BLaER1 treated with 17β-estradiol and CSF1 and Interleukin-3, amounts not matched to agents 10 nM and 100 nM (cell line): Measurements from ENCODE around the gene CFAP100.

Experiments used
- H3K27ac ChIP-seq, 11 experiments: shearing (Covaris generic); formaldehyde crosslinking; 2 replicates each; pipeline ENCODE4 v1.8.1; 2022
- H3K27me3 ChIP-seq, 11 experiments: shearing (Covaris generic); formaldehyde crosslinking; 2 replicates each; pipeline ENCODE4 v1.8.1; 2022
- H3K36me3 ChIP-seq, 11 experiments: shearing (Covaris generic); formaldehyde crosslinking; 2 replicates each; pipeline ENCODE4 v1.8.1; 2022
- H3K4me1 ChIP-seq, 10 experiments: shearing (Covaris generic); formaldehyde crosslinking; 2 replicates each; pipeline ENCODE4 v1.8.1; 2022
- H3K4me2 ChIP-seq, 11 experiments: shearing (Covaris generic); formaldehyde crosslinking; 2 replicates each; pipeline ENCODE4 v1.8.1; 2022
- H3K4me3 ChIP-seq, 10 experiments: shearing (Covaris generic); formaldehyde crosslinking; 2 replicates each; pipeline ENCODE4 v1.8.1; 2022
- H3K9ac ChIP-seq, 11 experiments: shearing (Covaris generic); formaldehyde crosslinking; 2 replicates each; pipeline ENCODE4 v1.8.1; 2022
- H3K9me3 ChIP-seq, 11 experiments: shearing (Covaris generic); formaldehyde crosslinking; replicated peaks in 1 of 11; 2 replicates each; pipeline ENCODE4 v1.8.1; 2022
- H4K20me1 ChIP-seq, 11 experiments: shearing (Covaris generic); formaldehyde crosslinking; 2 replicates each; pipeline ENCODE4 v1.8.1; 2022
- Cebpa-rat ChIP-seq, 11 experiments: shearing (Covaris generic); IDR thresholded peaks; 2 replicates each; pipeline ENCODE4 v1.8.1; 2022

CFAP100 gene

DNA sequence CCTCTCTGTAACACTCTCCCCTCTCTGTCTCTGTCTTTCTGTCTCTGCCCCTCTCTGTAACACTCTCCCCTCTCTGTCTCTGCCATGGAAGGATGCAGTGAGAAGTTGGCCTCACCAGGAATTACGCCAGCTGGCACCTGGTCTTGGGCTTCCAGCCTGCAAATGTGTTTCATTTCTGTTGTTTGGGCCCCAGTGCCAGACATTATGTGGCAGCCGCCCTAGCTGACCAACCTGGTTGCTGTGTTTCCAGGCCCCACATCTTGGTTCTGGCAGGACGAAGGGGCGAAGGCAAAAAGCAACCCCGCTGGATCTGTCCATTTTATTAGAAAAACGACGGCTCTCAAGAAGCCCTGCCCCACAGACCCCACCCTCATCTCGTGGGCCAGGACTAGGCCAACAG, 86.2 kb downstream of the CFAP100 start:
- Histone ChIP-seq H3K27me3 (no peaks in the 10 kb centered on the region), H3K36me3 (no peaks in the 10 kb centered on the region), H3K27ac (no peak overlapping the region), H4K20me1 (no peaks in the 10 kb centered on the region), H3K9me3 (no peaks in the 10 kb centered on the region), H3K9ac (no peak overlapping the region), H3K4me1 (peaks cover 4 to 23% (median 14%) of the 10 kb centered on the region in 10 experiments; a peak in 18 of 20 replicates), H3K4me2 (0 out of 22 replicates have a peak overlapping the region, but pooled peaks of 1 of the 11 experiments have one; percentile 35), H3K4me3 (no peak overlapping the region)
- TF ChIP-seq Cebpa-rat (IDR thresholded peaks at IDR 0.05): no peak

DNA sequence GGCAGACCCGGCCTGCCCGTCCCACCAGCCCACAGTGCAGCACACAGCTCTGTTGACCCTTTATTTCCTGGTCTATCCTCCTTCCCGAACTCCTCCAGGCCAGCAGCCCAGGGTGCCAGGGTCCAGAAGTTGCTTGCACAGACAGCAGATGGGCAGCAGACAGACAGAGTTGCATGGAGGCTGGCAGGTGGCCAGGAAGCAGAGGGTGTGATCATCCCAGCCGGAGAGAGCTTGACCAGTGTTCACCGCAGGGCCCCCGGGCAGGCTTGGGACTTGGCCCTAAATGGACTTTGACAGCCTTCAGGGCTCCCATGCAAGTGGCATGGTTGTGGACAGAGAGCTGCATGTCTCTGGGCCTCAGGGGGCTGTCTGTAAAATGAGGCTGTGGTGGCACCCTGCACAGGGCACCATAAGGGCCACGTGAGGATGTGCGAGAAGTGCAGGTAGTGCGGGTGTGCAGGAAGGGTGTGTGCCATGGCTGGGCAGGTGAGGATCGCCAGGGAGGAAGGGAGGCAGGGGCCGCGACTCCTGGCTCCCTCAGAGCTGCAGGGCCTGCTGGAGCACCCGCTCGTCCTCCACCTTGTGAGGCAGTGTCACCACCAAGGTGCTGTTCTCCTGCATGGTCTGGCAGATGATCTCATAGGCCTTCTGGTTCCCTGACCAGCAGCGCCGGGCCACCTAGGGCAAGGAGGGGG, 87.2 kb downstream of the CFAP100 start:
- Histone ChIP-seq H4K20me1 (no peaks in the 10 kb centered on the region), H3K4me2 (no peak overlapping the region), H3K9ac (no peak overlapping the region), H3K4me1 (peaks cover 5 to 27% (median 19%) of the 10 kb centered on the region in 10 experiments), H3K27ac (no peak overlapping the region), H3K27me3 (no peaks in the 10 kb centered on the region), H3K9me3 (no peaks in the 10 kb centered on the region), H3K36me3 (no peaks in the 10 kb centered on the region), H3K4me3 (no peak overlapping the region)
- no peak for TF ChIP-seq Cebpa-rat (IDR thresholded peaks at IDR 0.05)

DNA sequence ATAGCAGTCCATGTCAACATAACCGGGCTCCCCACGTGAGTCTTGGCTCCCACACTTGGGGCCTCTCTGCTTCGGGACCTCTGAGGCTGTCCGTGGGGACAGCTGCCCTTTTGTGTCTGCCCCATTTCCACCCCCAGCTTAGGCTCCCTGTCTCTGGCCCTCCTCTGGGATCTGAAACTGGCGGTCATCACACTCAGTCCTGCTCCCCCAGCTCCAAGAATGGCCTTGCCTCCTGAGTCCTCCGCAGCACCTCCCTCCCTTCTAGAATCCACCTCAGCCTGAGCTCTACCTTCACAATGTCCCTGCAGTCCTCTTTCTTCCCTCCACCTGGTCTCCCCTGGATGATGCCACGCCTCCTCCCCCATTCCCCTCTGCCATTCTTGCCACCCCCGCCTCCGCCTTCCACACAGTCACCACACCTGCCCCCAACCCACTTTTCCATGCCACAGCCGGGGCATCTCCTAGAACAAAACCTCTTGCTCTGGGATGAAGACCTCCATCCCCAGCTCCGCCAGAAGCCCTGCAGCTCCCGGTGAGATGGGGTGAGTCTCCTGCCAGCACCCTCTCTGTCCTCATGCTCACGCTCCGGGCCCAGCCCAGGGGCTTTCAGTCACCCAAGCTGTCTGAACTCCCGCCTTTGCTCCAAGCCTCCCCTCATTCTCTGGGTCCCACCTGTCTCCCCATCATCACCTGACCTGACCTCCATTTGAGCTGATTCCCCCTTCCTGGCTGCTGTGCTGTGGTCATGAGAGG, 88.0 kb downstream of the CFAP100 start:
- H3K27me3 ChIP-seq: no peaks in the 10 kb centered on the region

DNA sequence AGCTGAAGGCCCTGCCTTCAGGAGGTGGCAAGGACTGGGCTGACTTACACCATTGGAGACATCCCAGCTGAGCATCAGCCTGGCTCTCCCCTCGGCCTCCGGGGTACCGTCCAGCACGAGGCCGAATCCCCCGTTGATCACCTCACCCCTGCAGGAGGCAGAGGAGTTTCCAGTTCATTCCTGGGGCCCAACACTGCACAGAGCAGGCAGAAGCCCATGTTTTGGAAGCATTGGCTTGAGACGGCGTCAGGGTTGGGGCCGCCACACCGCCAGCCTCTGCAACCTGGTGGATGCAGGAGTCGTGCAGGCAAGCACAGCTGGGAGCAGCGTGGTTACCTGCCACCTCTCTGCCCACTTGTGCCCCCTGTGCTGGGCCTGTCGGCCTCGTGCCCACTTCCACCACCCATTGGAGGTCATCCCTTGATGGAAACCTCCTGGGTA, 88.6 kb downstream of the CFAP100 start:
- peaks cover 19 to 41% (median 33%) of the 10 kb centered on the region in 10 experiments for H3K4me1 ChIP-seq
- no peaks in the 10 kb centered on the region for H3K27me3 ChIP-seq
- H3K27ac ChIP-seq: no peak overlapping the region
- TF ChIP-seq Cebpa-rat (IDR thresholded peaks at IDR 0.05): no peak
- H3K4me3 ChIP-seq: no peak overlapping the region
- H3K36me3 ChIP-seq: no peaks in the 10 kb centered on the region
- H4K20me1 ChIP-seq: no peaks in the 10 kb centered on the region
- no peak overlapping the region for H3K4me2 ChIP-seq
- no peak overlapping the region for H3K9ac ChIP-seq
- H3K9me3 ChIP-seq: no peaks in the 10 kb centered on the region

More for the DNA sequence above, 88.0 kb downstream of the CFAP100 start:
- H3K4me1 ChIP-seq: peaks cover 12 to 34% (median 27%) of the 10 kb centered on the region in 10 experiments
- H3K4me3 ChIP-seq: no peak overlapping the region
- no peak for TF ChIP-seq Cebpa-rat (IDR thresholded peaks at IDR 0.05)
- H3K4me2 ChIP-seq: no peak overlapping the region
- no peaks in the 10 kb centered on the region for H3K9me3 ChIP-seq
- H3K27ac ChIP-seq: no peak overlapping the region
- H3K9ac ChIP-seq: no peak overlapping the region
- no peaks in the 10 kb centered on the region for H4K20me1 ChIP-seq
- no peaks in the 10 kb centered on the region for H3K36me3 ChIP-seq

DNA sequence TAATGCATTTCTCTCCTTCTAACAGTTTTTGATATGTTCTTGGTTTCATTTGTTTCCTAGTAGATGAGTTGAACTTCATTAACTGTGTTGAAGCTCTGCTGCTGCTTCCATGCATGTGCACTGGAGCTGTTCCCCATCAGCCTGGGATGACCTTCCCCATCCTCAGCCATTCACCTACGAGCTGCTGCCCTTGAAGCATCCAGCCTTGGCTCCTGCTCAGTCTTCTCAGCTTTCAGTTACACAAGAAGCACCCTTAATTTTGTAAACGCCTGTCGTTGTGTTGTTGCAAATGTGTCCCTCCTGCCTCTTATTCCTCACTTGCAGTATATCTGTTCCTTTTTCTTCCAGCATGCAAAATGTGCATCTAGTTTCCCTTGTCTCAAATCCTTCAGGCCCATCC, 89.4 kb downstream of the CFAP100 start:
- Histone ChIP-seq H3K4me1 (peaks cover 22 to 49% (median 41%) of the 10 kb centered on the region in 10 experiments), H3K4me3 (no peak overlapping the region), H3K9ac (no peak overlapping the region), H3K9me3 (no peaks in the 10 kb centered on the region), H3K27ac (no peak overlapping the region), H3K36me3 (no peaks in the 10 kb centered on the region), H4K20me1 (no peaks in the 10 kb centered on the region), H3K27me3 (no peaks in the 10 kb centered on the region), H3K4me2 (no peak overlapping the region)
- no peak for TF ChIP-seq Cebpa-rat (IDR thresholded peaks at IDR 0.05)

DNA sequence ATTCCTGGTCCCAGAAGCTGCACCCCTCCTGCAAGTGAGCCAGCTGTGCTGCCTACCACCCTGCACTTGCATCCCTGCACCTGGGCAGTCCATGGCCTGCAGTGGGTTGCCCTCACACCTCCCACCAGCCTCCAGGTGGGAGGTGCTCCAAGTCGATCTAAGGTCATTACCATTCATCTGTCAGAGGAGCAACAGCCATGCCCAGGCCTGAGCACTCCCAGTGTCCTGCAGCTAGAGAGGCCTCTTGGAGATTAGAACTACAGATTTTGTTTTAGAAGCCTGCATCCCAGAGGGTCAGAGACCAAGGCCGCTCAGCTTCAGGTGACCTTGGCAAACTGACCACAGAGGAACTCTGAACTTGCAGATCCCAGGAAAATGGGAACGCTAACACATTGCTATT, 90.0 kb downstream of the CFAP100 start:
- Histone ChIP-seq H3K4me2 (no peak overlapping the region), H3K27me3 (no peaks in the 10 kb centered on the region), H3K4me3 (no peak overlapping the region), H3K4me1 (peaks cover 22 to 54% (median 46%) of the 10 kb centered on the region in 10 experiments), H3K9ac (no peak overlapping the region), H3K9me3 (no peaks in the 10 kb centered on the region), H4K20me1 (no peaks in the 10 kb centered on the region), H3K27ac (no peak overlapping the region), H3K36me3 (no peaks in the 10 kb centered on the region)
- TF ChIP-seq Cebpa-rat (IDR thresholded peaks at IDR 0.05): no peak

DNA sequence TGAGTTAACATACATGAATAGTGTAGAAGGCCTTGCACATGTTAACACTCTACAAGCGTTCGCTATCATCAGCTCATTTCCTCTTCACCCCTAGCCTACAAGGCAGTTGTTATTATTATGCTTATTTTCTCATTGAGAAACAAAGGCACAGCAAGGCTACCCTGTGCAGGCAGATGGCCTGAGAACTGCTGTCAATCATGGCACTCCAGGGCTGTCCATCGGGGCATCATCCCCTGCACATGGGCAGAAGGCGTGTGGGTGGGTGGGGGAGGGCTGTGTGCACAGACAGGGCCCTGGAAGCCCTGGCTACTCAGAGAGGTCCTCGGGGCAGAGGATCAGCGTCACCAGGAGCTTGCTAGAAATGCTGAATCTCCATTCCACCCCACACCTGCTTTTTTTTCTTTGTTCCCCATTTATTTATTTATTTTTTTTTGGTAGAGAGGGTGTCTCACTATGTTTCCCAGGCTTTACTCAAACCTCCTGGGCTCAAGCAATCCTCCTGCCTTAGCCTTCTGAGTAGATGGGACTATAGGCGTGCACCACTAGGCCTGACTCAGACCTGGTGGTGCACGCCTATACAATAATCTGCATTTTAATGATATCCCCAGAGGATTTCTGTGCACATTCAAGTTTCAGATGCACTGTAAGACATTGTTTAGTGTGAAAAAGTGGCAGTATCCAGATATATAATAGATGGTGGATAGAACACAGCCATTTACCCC, 90.6 kb downstream of the CFAP100 start:
- Histone ChIP-seq H3K4me1 (peaks cover 25 to 55% (median 48%) of the 10 kb centered on the region in 10 experiments), H3K4me2 (peak overlapping the region in 5 of 11 experiments; percentile 82 to 87 (median 83); a peak in 10 of 22 replicates), H3K9me3 (no peaks in the 10 kb centered on the region), H3K27me3 (no peaks in the 10 kb centered on the region), H3K27ac (no peak overlapping the region), H3K4me3 (no peak overlapping the region), H3K9ac (no peak overlapping the region), H3K36me3 (no peaks in the 10 kb centered on the region), H4K20me1 (no peaks in the 10 kb centered on the region)
- no peak for TF ChIP-seq Cebpa-rat (IDR thresholded peaks at IDR 0.05)

DNA sequence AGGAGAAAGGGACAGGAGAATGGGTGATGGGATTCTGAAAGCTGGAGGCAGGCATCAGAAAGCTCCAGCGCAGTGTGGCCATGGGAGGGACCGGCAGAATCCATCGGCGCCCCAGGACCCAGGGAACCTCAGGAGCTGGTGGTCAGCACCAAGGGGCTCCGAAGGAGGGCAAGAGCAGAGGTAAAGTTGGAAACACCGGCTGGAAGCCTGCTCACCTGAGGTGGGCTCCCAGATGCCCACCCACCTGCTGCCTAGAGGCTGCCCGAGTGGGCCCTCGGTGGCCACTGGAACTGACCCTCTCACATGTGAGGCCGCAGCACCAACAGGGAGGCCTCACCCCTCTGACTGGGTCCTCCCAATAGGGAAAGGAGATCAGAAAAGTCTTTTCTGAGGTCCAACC, 91.2 kb downstream of the CFAP100 start:
- Histone ChIP-seq H3K4me2 (peak overlapping the region in 8 of 11 experiments; percentile 50 to 91 (median 83); a peak in 14 of 22 replicates), H3K27me3 (no peaks in the 10 kb centered on the region), H4K20me1 (no peaks in the 10 kb centered on the region), H3K9me3 (no peaks in the 10 kb centered on the region), H3K27ac (peak overlapping the region in 1 of 11 experiments; percentile 62; a peak in 1 of 22 replicates), H3K4me3 (no peak overlapping the region), H3K4me1 (peaks cover 31 to 56% (median 53%) of the 10 kb centered on the region in 10 experiments), H3K36me3 (no peaks in the 10 kb centered on the region), H3K9ac (no peak overlapping the region)
- TF ChIP-seq Cebpa-rat (IDR thresholded peaks at IDR 0.05): no peak
